GM21381 (cell line): ENCODE measurements around the gene CELF2.

Experiments used
- ATAC-seq: cut with Tn5 transposase; IDR thresholded peaks from one replicate; pipeline ENCODE4 v1.9.1; 2021; ENCODE audit warnings: mild to moderate bottlenecking, moderate library complexity; ENCODE audit not compliant: unreplicated experiment

Gene CELF2

GRCh38 chr10:11213137-11213536, 195.5 kb downstream of the CELF2 start:
- no peak for ATAC-seq

GRCh38 chr10:11214407-11214806, 196.7 kb downstream of the CELF2 start:
- no peak for ATAC-seq

GRCh38 chr10:11215471-11215870, 197.8 kb downstream of the CELF2 start:
- ATAC-seq = no peak

GRCh38 chr10:11217521-11217920, 199.8 kb downstream of the CELF2 start:
- ATAC-seq = no peak

- no peak for ATAC-seq
These were observed 200.7 kb downstream of the CELF2 start for GRCh38 chr10:11218395-11218794.

GRCh38 chr10:11219431-11219830, 201.8 kb downstream of the CELF2 start:
- ATAC-seq = no peak

GRCh38 chr10:11223081-11223480, 205.4 kb downstream of the CELF2 start:
- ATAC-seq = no peak

- ATAC-seq = no peak
These were observed 206.0 kb downstream of the CELF2 start for GRCh38 chr10:11223507-11224140.

GRCh38 chr10:11224321-11224720, 206.6 kb downstream of the CELF2 start:
- no peak for ATAC-seq

- ATAC-seq = no peak
These were observed 207.2 kb downstream of the CELF2 start for GRCh38 chr10:11224792-11225416.

GRCh38 chr10:11225935-11226334, 208.3 kb downstream of the CELF2 start:
- peak; percentile 55 for ATAC-seq

GRCh38 chr10:11227103-11227502, 209.4 kb downstream of the CELF2 start:
- peak; percentile 45 for ATAC-seq

GRCh38 chr10:11229893-11230292, 212.2 kb downstream of the CELF2 start:
- no peak for ATAC-seq

- no peak for ATAC-seq
These were observed 213.0 kb downstream of the CELF2 start for GRCh38 chr10:11230498-11231167.

- no peak for ATAC-seq
These were observed 213.6 kb downstream of the CELF2 start for GRCh38 chr10:11231285-11231684.

- peak; percentile 33 for ATAC-seq
These were observed 214.7 kb downstream of the CELF2 start for GRCh38 chr10:11232222-11232961.

- ATAC-seq = no peak
These were observed 217.3 kb downstream of the CELF2 start for GRCh38 chr10:11234857-11235531.

GRCh38 chr10:11235771-11236170, 218.1 kb downstream of the CELF2 start:
- ATAC-seq = no peak

- peak; percentile 63 for ATAC-seq
These were observed 218.6 kb downstream of the CELF2 start for GRCh38 chr10:11236234-11236633.

GRCh38 chr10:11237571-11237970, 219.9 kb downstream of the CELF2 start:
- peak; percentile 45 for ATAC-seq

GRCh38 chr10:11238893-11239292, 221.2 kb downstream of the CELF2 start:
- no peak for ATAC-seq
